ENCODE data around the gene TOR1B. TPM values are rescaled to one million over a fixed set of nuclear protein-coding genes. Genes with fewer than 3 reads are reported as not detected.

TOR1B gene
- total RNA-seq, 2 experiments from 2014 or later = 21.9 to 27.1 TPM

Other genes with a start within 250 kb of the TOR1B start
- not detected for gene C9orf50, start 182.1 kb upstream of the TOR1B start, total RNA-seq
- 10 to 100 TPM; 28.5 to 33.9 TPM for gene NTMT1, start 177.0 kb upstream of the TOR1B start, total RNA-seq
- 10 to 100 TPM; 24.1 to 26.6 TPM for gene ASB6, start 161.0 kb upstream of the TOR1B start, total RNA-seq
- gene PRRX2, start 137.5 kb upstream of the TOR1B start, total RNA-seq = under 1 TPM in 1 of 2 experiments, not detected in 1; 0.15 TPM
- not detected for gene PTGES, start 50.1 kb upstream of the TOR1B start, total RNA-seq
- gene TOR1A, start 21.0 kb downstream of the TOR1B start, total RNA-seq = 10 to 100 TPM; 52.0 to 58.5 TPM
- 10 to 100 TPM; 83.9 to 89.2 TPM for gene C9orf78, start 32.1 kb downstream of the TOR1B start, total RNA-seq
- 100 to 1,000 TPM in 1 of 2 experiments, 10 to 100 TPM in 1; 90.8 to 105 TPM for gene USP20, start 32.3 kb downstream of the TOR1B start, total RNA-seq
- gene FNBP1, start 240.0 kb downstream of the TOR1B start, total RNA-seq = 100 to 1,000 TPM; 206 to 247 TPM